GM18508 (cell line): ENCODE data around the gene TMEM52B.
"Not testable (repeated sequence)": the region's sequence is repeated elsewhere in the genome, so short reads cannot be mapped to it uniquely, and the experiment has no call there.

Experiments
- ATAC-seq: cut with Tn5 transposase; IDR thresholded peaks from one replicate; pipeline ENCODE4 v1.9.1; 2021; ENCODE audit warnings: moderate number of reproducible peaks; ENCODE audit not compliant: insufficient read depth, unreplicated experiment

The TMEM52B gene

DNA sequence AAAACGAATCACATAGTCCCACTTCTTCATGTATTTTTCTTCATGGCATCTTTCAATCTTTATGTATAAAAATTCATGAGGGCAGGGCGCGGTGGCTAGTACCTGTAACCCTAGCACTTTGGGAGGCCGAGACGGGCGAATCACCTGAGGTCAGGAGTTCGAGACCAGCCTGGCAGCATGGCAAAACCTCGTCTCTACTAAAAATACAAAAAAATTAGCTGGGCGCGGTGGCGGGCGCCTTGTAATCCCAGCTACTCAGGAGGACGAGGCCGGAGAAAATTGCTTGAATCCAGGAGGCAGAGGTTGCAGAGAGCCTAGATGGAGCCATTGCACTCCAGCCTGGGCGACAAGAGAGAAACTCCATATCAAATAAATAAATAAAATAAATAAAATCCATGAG lies 31.4 kb downstream of the TMEM52B start:
- ATAC-seq, result no peak

GRCh38 chr12:10211101-10211939 lies 32.5 kb downstream of the TMEM52B start:
- no peak for ATAC-seq

GRCh38 chr12:10211940-10212738 lies 33.3 kb downstream of the TMEM52B start:
- ATAC-seq, result no peak

DNA sequence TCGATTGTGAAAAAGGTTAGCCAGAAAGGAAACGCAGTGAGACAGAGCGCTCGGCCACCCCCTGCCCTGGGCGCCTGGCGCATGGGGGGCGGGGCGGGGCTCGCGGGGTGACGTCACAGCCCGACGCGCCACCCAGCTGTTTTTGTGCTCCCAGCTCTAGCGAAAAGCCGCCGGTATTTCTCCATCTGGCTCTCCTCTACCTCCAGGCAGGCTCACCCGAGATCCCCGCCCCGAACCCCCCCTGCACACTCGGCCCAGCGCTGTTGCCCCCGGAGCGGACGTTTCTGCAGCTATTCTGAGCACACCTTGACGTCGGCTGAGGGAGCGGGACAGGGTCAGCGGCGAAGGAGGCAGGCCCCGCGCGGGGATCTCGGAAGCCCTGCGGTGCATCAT lies 33.9 kb downstream of the TMEM52B start, which contains the start of gene GABARAPL1:
GABARAPL1 (plus strand) TSS at position 139 of the 393 bp plus-strand sequence; CDS start at position 392, 253 bp downstream.
- ATAC-seq, result no peak

- ATAC-seq, result no peak
Observed at GRCh38 chr12:10213168-10214135, 34.6 kb downstream of the TMEM52B start.

DNA sequence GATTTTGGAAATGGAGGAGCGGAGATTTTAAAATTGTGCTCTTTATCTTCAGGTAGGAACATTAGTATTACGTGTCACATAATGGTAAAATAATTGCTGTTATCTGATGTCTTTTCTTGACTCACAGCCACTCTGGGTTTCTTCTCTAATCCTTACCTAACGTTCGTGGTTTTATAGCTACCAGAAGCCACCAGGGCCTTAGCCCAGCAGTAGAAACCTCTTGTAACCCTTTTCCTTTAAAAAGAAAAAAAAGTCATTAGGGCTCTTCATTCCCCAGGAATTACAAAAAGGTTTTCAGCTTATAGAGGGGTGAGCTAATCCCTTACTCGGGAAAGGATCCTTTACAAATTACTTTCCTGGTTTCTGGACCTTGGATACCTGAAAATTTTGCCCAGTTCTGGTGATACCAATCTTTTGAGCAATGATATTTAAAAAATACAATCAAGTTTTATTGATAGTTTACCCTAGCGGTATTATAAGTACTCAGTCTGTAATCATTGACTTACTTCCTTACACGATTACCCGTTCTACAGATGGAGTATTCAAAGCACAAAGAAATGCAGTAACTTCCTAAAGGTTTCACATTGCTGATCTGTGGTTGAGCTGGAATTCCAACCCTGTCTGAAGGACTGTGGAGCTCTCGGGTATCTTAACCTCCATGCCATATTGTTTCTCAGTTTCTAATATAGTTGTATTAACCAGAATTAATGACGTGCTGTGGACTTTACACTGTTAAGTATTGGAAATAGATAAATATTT lies 35.5 kb downstream of the TMEM52B start:
- no peak for ATAC-seq

DNA sequence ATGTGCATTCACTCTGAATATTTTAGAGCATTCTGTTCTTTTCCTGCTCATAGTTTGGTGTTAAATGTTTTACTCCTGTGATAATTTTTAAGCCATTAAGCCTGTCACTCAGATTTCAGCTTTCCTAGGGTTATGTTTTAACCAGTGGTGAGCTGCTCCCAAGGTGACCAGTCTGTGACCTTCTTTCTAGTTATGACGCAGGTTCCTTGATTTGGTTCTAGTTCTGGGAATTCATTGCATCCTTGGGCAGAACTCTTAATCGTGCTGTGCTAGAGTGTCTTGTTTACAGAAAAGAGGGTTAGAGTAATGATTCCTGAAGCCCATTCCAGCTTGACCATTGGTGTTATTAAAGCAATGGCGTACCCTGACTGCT lies 36.0 kb downstream of the TMEM52B start:
- ATAC-seq, result no peak

- no peak for ATAC-seq
Observed at GRCh38 chr12:10215436-10215835, 36.6 kb downstream of the TMEM52B start.

DNA sequence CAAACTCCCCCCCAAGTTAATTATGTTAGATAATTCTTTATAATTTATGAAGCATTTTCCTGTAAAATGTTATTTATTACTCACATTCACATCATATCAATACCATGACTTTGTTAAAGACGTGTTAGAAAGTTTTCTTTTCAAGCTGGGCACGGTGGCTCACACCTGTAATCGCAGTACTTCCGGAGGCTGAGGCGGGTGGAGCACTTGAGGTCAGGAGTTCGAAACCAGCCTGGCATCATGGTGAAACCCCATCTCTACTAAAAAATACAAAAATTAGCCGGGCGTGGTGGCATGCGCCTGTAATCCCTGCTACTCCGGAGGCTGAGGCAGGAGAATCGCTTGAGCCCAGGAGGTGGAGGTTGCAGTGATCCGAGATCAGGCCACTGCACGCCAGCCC lies 37.1 kb downstream of the TMEM52B start:
- ATAC-seq, result not testable (repeated sequence)

- ATAC-seq, result no peak
Observed at GRCh38 chr12:10218021-10218420, 39.2 kb downstream of the TMEM52B start.

DNA sequence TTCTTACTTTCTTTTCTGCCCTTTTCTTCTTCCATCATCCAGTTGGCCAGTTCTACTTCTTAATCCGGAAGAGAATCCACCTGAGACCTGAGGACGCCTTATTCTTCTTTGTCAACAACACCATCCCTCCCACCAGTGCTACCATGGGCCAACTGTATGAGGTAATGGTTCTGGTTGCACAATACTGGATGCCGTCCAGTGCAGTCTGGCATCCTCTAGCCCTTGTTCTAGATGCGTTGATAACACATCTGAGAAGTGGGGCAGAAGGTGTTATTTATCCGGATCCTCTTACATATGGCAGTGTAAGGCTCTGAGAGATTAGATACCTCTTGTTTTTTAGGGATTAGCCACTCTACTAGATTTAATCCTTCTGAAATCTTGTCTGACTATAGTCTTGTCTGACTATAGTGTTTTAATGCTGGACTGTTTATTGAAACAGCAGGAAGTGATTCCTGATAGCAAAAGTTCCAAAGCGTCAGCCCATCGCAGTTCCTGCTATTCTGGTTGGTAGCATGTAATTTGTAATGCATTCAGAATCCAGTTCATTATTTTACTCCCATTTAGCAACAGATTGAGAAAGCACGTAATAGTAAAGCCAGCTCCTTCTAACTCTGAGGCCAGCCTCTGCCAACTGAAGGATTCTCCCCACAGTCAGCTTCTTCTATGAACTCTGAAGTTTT lies 41.7 kb downstream of the TMEM52B start:
- ATAC-seq, result no peak

DNA sequence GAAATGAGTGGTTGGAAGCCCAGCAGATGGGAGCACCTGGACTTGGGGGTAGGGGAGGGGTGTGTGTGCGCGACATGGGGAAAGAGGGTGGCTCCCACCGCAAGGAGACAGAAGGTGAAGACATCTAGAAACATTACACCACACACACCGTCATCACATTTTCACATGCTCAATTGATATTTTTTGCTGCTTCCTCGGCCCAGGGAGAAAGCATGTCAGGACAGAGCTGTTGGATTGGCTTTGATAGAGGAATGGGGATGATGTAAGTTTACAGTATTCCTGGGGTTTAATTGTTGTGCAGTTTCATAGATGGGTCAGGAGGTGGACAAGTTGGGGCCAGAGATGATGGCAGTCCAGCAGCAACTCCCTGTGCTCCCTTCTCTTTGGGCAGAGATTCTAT lies 43.0 kb downstream of the TMEM52B start:
- no peak for ATAC-seq

DNA sequence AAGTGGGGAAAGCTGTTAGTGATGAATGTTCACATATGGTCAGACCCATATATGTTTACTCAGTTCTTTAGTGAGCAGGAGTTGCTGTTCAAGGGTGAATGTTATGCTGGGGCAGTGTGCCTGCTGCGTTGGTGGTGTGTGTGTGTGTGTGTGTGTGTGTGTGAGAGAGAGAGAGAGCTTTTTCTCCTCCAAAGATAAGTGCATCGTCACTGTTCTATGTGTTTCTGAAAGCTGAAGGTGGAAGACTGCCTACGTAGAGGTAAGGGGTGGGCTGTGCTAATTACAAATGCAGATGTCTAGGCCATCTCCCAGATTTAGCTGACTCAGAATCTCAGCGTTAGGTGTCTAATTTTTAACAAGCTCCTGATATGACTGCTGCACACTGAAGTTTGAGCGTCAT lies 44.4 kb downstream of the TMEM52B start:
- ATAC-seq, result no peak

DNA sequence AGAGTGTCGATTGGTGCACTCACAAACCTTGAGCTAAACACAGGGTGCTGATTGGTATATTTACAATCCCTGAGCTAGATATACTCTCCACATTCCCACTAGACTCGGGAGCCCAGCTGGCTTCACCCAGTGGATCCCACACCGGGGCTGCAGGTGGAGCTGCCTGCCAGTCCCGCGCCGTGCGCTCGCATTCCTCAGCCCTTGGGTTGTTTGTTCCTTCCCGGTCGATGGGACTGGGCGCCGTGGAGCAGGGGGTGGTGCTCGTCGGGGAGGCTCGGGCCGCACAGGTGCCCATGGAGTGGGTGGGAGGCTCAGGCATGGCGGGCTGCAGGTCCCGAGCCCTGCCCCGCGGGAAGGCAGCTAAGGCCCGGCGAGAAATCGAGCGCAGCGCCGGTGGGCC lies 46.6 kb downstream of the TMEM52B start:
- ATAC-seq, result not testable (repeated sequence)

DNA sequence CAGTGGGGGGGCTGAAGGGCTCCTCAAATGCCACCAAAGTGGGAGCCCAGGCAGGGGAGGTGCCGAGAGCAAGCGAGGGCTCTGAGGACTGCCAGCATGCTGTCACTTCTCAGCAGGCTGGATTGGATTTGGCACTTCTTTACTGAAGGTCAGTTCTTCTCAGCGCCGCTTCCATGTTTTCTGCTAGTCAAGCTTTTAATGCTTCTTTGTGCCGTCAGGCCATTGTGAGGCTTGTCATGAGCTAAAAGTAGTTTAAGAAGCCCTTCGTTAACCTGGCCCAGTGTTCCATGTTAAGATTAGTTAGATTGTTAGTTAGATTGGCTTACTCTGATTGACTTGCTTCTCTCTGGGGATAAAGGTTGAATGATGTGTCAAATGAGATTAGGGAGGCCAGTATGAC lies 47.3 kb downstream of the TMEM52B start:
- no peak for ATAC-seq

- ATAC-seq, result no peak
Observed at GRCh38 chr12:10226731-10227130, 47.9 kb downstream of the TMEM52B start.

- no peak for ATAC-seq
Observed at GRCh38 chr12:10227648-10228047, 48.8 kb downstream of the TMEM52B start.

DNA sequence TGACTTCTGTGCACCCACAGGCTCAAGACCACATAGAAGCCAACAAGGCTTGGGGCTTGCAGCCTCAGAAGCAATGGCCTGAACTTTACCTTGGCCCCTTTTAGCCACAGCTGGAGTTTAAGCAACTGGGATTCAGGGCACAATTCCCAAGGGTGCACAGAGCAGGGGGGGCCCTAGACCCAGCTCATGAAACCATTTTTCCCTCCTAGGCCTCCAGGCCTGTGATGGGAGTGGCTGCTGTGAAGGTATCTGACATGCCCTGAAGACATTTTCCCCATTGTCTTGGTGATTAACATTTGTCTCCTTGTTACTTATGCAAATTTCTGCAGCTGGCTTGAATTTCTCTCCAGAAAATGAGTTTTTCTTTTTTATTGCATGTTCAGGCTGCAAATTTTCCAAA lies 55.7 kb downstream of the TMEM52B start:
- ATAC-seq, result no peak
